GM18520 (cell line): ENCODE data around the gene AMZ1.
"Not testable (repeated sequence)": the region's sequence is repeated elsewhere in the genome, so short reads cannot be mapped to it uniquely, and the experiment has no call there.

ENCODE experiments used
- ATAC-seq: cut with Tn5 transposase; IDR thresholded peaks from one replicate; pipeline ENCODE4 v1.9.1; 2021; ENCODE audit not compliant: unreplicated experiment

AMZ1 gene

GRCh38 chr7:2724453-2725177 lies 36.6 kb downstream of the AMZ1 start:
- no peak for ATAC-seq

DNA sequence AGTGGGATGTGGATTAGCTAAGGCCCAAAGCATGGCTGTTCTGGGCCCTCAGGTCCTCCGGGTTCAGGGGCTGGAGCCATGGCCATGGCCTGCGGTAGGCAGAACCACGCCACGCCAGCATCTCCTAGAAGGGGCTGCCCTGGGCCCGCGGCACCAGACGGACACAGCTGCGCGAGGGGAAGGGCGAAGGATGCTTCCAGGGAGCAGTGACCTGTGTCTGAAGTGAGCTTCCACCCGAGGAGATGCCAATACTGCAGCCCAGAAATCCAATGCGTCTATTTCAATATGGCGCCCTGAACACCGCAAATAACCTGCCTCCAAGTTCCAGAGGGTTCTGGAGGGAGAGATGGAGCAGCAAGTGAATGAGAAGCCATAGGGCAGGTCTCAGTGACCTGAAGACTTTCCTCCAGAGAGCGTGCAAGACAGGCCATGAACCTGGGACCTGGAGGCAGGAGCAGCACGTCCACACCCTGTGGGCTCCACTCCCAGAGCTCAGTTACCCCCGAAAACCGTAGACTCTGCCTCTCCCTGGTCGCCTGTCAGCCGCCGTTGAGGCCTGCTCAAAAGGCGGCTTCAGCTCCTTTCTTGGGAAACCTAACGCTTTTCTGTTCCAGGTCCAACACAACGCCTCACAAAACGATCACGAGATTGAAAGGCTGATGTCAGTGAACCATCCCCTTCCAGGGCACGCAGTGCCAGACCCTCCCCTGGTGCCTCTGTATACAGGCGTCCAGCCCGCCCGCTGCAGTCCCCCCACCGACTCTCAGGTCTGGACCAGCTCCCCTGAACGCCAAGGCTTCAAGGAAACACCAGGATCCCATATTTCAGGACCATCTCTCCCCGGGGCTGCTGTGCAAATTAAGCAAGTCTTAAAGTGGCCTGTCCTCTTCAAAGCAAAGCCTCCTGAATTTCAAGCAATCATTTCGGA lies 37.4 kb downstream of the AMZ1 start:
- no peak for ATAC-seq

DNA sequence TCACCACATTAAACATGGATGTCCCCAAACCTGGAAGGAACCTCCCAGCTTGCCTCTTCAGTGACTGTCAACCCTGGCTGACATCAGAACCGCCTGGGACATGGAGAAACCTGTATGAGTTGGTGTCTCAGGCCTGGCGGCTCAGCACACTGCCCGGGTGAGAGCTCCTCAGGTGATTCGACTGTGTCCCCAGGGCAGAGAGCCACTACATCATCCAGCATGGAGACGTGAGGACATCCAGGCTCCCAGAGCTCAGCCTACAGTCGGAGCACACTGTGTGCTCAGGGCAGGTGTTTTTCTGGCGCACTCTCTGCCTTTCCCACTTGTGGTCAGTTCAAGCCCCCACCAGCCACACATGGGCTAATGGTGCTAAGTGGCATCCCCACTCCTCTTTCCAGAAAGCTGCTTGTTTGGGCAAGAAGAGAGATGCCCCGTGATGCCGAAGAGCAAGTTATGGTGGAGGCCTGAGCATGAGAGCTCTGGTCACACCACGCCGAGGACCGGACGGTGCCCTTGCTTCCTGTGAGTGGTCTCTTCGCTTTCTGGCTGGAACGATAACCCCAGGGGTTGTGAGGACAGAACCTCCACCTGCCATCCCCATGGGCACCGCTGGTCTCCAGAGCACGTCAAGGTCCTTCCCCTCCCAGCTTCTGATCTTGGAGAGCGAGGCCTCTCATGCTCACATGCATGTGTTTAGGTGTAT lies 38.5 kb downstream of the AMZ1 start:
- ATAC-seq, result no peak

GRCh38 chr7:2727206-2727605 lies 39.2 kb downstream of the AMZ1 start:
- ATAC-seq, result not testable (repeated sequence)

- no peak for ATAC-seq
These were observed 40.5 kb downstream of the AMZ1 start for GRCh38 chr7:2728316-2729030.

- no peak for ATAC-seq
These were observed 41.3 kb downstream of the AMZ1 start for GRCh38 chr7:2729031-2729892.

DNA sequence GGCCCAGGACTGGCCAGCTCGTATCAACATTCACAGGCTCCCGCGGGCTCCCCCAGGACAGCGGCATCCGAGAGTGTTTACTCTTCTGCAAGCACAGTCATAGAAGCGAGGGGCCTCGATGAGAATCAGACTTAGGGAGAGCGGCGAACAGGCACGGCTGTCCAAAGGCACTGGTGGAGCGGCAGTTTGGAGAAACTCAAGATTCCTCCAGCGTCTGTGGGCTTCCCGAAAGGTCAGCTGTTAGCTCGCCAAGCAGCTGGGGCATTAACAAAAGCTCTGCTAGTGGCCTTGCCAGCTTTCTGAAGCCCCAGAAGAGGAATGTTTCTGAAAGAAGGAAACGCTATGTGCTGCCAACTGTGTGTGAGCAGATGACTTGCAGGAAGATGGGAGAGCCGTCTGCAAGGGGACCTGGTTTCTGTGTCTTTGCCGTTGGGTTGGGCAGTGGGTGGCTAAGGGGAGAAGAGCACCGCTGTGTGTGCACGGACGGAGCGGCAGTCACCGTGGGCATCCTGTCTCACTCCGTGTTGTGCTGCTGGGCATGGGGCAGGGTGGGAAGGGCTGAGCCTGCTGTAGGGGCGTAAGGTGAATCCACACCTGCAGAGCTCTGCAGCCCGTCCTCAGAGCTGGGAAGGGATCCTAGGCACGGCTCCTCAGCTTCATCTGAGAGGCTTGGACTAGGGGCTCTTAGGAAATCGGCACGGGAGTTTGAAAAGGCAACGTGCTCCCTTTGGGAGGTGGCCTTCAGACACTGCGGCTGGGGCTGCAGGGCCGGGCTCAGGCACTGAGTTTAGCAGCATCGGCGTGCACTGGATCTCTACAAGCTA lies 42.1 kb downstream of the AMZ1 start:
- no peak for ATAC-seq

- ATAC-seq, result no peak
These were observed 43.1 kb downstream of the AMZ1 start for GRCh38 chr7:2730846-2731770.

- no peak for ATAC-seq
These were observed 44.4 kb downstream of the AMZ1 start for GRCh38 chr7:2732388-2732787.

- no peak for ATAC-seq
These were observed 45.1 kb downstream of the AMZ1 start for GRCh38 chr7:2732959-2733584.

DNA sequence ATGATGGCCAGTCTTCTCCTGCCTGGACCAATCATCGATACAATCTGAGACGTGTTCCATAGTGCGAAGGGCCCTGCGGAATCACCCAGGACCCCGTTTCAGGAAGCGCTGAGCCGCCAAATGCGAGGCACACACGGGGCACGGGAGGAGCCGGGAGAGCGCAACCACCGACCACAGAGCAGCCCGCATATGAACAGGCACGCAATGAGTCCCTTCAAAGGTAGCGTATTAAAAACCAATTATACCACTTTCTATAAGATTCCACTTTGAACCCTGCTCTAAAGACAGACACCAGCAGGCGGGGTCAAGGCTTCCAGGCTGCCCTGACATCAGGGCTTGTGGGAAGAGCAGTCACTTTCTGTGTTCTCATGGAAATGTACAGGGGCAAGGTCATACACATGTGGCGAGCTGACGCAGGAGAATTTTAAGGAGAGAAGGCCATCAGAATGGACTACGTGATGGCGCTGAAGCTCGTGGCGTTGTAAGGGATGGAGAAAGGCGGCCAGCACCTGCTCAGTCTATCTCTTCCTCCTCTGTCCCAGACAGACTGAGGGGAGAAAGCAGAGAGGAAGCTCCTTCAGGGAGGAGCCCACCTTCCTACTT lies 46.2 kb downstream of the AMZ1 start:
- no peak for ATAC-seq

DNA sequence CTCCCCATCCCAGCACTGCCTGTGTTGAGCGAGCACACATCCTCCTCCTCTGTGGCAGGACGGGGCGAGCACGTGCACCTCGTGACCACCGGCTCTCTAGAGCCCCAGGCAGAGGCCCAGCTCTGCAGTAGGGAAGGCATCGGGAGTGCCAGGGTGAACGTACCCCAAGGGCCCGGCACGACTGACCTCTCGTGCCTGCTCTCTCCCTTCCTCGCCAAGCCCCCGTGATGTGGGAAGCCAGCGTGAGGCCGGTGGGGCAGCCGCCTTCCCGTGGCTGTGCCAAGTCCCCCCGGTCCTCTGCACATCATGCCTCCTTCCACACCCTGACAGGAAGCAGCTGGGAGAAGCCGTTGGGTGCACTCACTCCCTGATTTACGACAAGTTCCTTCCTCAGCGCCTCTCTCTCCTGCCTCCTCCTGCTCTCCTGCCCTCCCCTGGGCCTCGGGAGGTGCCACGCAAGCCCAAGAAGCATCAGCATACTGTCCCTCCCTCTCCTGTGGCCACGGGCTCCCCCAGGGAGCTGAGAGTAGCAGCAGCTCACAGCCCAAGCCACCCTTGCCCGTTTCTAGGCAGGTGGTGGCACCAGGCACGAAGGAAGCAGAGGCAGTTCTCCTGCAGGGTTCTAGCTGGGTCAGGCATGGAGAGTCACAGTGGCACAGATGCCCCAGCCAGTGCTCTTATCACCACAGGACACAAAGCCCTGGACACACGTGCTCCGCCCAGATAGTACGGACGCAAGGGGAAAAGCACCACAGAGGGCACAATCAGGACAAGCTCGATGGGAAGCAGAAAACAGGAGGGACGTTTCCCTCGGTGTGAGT lies 47.0 kb downstream of the AMZ1 start:
- no peak for ATAC-seq

DNA sequence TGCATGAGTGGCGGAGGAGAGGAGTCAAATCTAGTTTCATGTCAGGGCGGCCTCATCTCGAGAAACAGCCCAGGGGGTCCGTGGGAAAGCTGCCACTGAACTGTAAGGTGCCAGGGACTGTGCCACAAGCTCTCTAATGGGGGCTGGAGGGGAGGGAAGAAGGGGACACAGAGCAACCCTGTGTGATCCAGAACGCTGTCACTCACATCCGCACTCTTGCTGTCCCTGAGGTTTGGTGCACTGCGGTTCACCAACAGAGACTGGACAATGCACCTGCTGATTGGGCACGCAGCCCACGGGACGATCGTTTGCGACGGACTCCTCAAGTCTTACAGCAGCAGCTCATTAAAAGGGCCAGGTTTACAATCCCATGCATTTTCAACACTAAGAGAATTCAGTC lies 47.7 kb downstream of the AMZ1 start:
- ATAC-seq, result no peak

- no peak for ATAC-seq
These were observed 48.5 kb downstream of the AMZ1 start for GRCh38 chr7:2736411-2736914.

DNA sequence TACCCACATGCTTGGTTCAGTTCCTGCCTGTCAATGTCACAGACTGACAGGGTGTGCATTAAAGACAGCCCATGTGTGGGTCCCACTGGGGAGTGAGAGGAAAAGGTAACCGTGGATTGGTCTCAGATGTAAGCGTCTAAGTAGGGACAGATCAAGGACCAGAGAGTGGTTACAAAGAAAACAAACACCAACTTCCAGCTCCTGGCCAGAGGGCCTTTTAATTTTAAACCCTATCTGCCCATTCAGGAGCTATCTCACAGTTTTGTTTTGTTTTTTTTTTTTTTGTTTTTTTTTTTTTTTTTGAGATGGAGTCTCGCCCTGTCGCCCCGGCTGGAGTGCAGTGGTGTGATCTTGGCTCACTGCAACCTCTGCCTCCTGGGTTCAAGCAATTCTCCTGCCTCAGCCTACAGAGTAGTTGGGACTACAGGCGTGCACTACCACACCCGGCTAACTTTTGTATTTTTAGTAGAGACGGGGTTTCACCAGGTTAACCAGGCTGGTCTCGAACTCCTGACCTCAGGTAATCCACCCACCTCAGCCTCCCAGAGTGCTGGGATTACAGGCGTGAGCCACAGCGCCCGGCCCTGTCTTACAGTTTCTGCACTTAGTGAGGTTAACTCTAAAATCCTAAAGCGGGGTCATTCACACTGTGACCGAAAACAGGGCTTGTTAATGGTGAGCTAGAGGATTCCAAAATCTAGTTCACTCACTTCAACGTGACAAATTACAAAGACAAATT lies 49.2 kb downstream of the AMZ1 start:
- not testable (repeated sequence) for ATAC-seq
